K562 (cell line): Measurements from ENCODE around the gene TPK1. TPM values are rescaled to one million over a fixed set of nuclear protein-coding genes. Genes with fewer than 3 reads are reported as not detected.
A peak's percentile ranks its signal among the peaks of the same experiment; 100 is the strongest.

Source experiments
- ATAC-seq: fragments of 200-7000 bp; cut with Tn5 transposase; 3 replicates; pipeline ENCODE4 v1.9.1; 2020; ENCODE audit warnings: moderate library complexity
- BruUV-seq: library from RNA; stranded (reverse); fragments of 400-500 nt; replicated peaks from 2 replicates; lab custom pipeline; 2021; lab: Mats Ljungman, UMichigan
- CTCF ChIA-PET: fragments of 300-600 bp; formaldehyde crosslinking; extraction: SDS; loops from one replicate; lab custom pipeline; 2021; ENCODE audit warnings: low intra/inter-chr PET ratio; lab: Yijun Ruan, JAX
- POLR2A ChIA-PET: fragments of 300-600, 350-650 bp; sonication (Branson Sonifier 250); formaldehyde crosslinking; extraction: SDS; loops from one replicate; lab custom pipeline; 2021; ENCODE audit warnings: antibody characterized with exemption, inconsistent platforms; lab: Yijun Ruan, JAX
- DNase-seq, 4 experiments: peaks; one replicate each; pipeline versions ENCODE4 v3.0.0 to v3.0.0-alpha.2; 2011 to 2018; ENCODE audit warnings: low spot score in 3 of 4, mixed read lengths in 3 of 4; ENCODE audit errors: extremely low read depth in 1 of 4
- FAIRE-seq: peaks from 2 replicates; lab custom pipeline; 2011; peaks lifted over from hg19 to GRCh38; lab: Jason Lieb, UNC
- H2AFZ ChIP-seq: 2 replicates; pipeline ENCODE4 v1.6.0; 2011; ENCODE audit warnings: low read depth, low read length, control low read depth, inconsistent platforms
- H3K27ac ChIP-seq: fragments of 200-600 bp; 3 replicates; pipeline ENCODE4 v1.8.0; 2011; ENCODE audit warnings: low read depth, mild to moderate bottlenecking, control low read depth, inconsistent platforms, low read length, moderate library complexity, mixed read lengths; ENCODE audit errors: extremely low read depth
- H3K27me3 ChIP-seq, 2 experiments: fragments of 300-600 bp in 1 of 2; 2 replicates in 1 of 2; 3 replicates in 1 of 2; pipeline versions ENCODE4 v1.6.0 to v1.8.0; 2011; ENCODE audit warnings: inconsistent platforms in 2 of 2, low read length in 2 of 2, mild to moderate bottlenecking in 1 of 2, mixed read lengths in 1 of 2, moderate library complexity in 1 of 2; ENCODE audit not compliant: control insufficient read depth in 2 of 2, insufficient read depth in 2 of 2
- H3K36me3 ChIP-seq: fragments of 300-600 bp; 3 replicates; pipeline ENCODE4 v1.8.0; 2011; ENCODE audit warnings: mild to moderate bottlenecking, low read length, inconsistent platforms; ENCODE audit not compliant: control insufficient read depth, insufficient read depth
- H3K4me1 ChIP-seq, 2 experiments: fragments of 200-600 bp in 1 of 2; replicated peaks in 1 of 2; 2 replicates in 1 of 2; 3 replicates in 1 of 2; pipeline versions ENCODE4 v1.5.1 to v1.8.0; 2011; ENCODE audit warnings: inconsistent platforms in 2 of 2, low read length in 2 of 2, mild to moderate bottlenecking in 1 of 2, mixed read lengths in 1 of 2, moderate library complexity in 1 of 2; ENCODE audit not compliant: control insufficient read depth in 2 of 2, insufficient read depth in 2 of 2
- H3K4me2 ChIP-seq: 2 replicates; pipeline ENCODE4 v1.6.1; 2011; ENCODE audit warnings: low read length, control low read depth, inconsistent platforms, mixed read lengths; ENCODE audit not compliant: insufficient read depth
- H3K4me3 ChIP-seq: fragments of 200-600 bp; sonication (generic), shearing (Covaris generic); 2 replicates; pipeline ENCODE4 v1.5.1; 2016; ENCODE audit warnings: control low read depth, inconsistent platforms
- H3K79me2 ChIP-seq: fragments of 200-600 bp; 3 replicates; pipeline ENCODE4 v1.8.0; 2011; ENCODE audit warnings: low read length, inconsistent platforms; ENCODE audit not compliant: control insufficient read depth, insufficient read depth
- H3K9ac ChIP-seq, 2 experiments: 2 replicates each; pipeline versions ENCODE4 v1.6.0 to v1.6.1; 2011; ENCODE audit warnings: low read depth in 2 of 2, low read length in 2 of 2, control low read depth in 1 of 2, inconsistent platforms in 1 of 2, mild to moderate bottlenecking in 1 of 2, mixed read lengths in 1 of 2; ENCODE audit not compliant: insufficient read depth in 1 of 2
- H3K9me1 ChIP-seq: one replicate; pipeline ENCODE4 v1.6.0; 2011; ENCODE audit warnings: inconsistent platforms, mild to moderate bottlenecking, low read length, moderate library complexity; ENCODE audit not compliant: control insufficient read depth, insufficient read depth
- H3K9me3 ChIP-seq: replicated peaks from 2 replicates; pipeline ENCODE4 v1.5.1; 2011; ENCODE audit warnings: low read depth, low read length, inconsistent platforms; ENCODE audit not compliant: control insufficient read depth, insufficient read depth
- H4K20me1 ChIP-seq: replicated peaks from 2 replicates; pipeline ENCODE4 v1.6.1; 2011; ENCODE audit warnings: low read length, inconsistent platforms, mixed read lengths; ENCODE audit not compliant: control insufficient read depth, insufficient read depth
- BDP1 ChIP-seq: IDR thresholded peaks from 3 replicates; pipeline ENCODE4 v1.6.1; 2011; ENCODE audit not compliant: insufficient read length, insufficient read depth
- E4F1 ChIP-seq: fragments of 250-450 bp; sonication (Bioruptor Pico); IDR thresholded peaks from 2 replicates; pipeline ENCODE4 v1.5.0; 2021; ENCODE audit warnings: mild to moderate bottlenecking, borderline replicate concordance
- HOXB6 ChIP-seq: fragments of 250-450 bp; sonication (Bioruptor Pico); IDR thresholded peaks from 2 replicates; pipeline ENCODE4 v1.5.1; 2022; ENCODE audit warnings: mild to moderate bottlenecking, borderline replicate concordance
- KAT8 ChIP-seq: fragments of 450-650 bp; IDR thresholded peaks from 2 replicates; pipeline ENCODE4 v1.6.1; 2016; ENCODE audit warnings: low read depth, mild to moderate bottlenecking
- KLF1 ChIP-seq: fragments of 450-650 bp; IDR thresholded peaks from 2 replicates; pipeline ENCODE4 v1.6.1; 2016; ENCODE audit warnings: missing genetic modification characterization, missing compliant biosample characterization
- L3MBTL2 ChIP-seq: fragments of 450-650 bp; IDR thresholded peaks from 2 replicates; pipeline ENCODE4 v1.6.1; 2016; ENCODE audit warnings: mild to moderate bottlenecking, moderate library complexity
- RB1 ChIP-seq: fragments of 450-650 bp; IDR thresholded peaks from 2 replicates; pipeline ENCODE4 v1.6.1; 2017; ENCODE audit warnings: low read depth, mild to moderate bottlenecking
- RUNX1 ChIP-seq: sonication (generic); IDR thresholded peaks from 2 replicates; pipeline ENCODE4 v1.6.1; 2016; ENCODE audit warnings: antibody characterized with exemption, low read depth
- ZNF224 ChIP-seq: sonication (generic); formaldehyde crosslinking; IDR thresholded peaks from 2 replicates; pipeline ENCODE4 v1.8.0; 2022; ENCODE audit warnings: mild to moderate bottlenecking, missing genetic modification reagents
- ZNF445 ChIP-seq: fragments of 250-450 bp; sonication (Bioruptor Pico); IDR thresholded peaks from 2 replicates; pipeline ENCODE4 v1.4.0; 2020; ENCODE audit warnings: low read depth, mild to moderate bottlenecking, moderate library complexity
- WGBS: fragments of 100-300 bp; shearing (Covaris generic); methylation state at CpG from one replicate; pipeline ENCODE4 v1.1.6; 2016; ENCODE audit warnings: low coverage, mixed read lengths; ENCODE audit not compliant: insufficient coverage; ENCODE audit errors: missing lambda C conversion rate; 5-methylcytosine and 5-hydroxymethylcytosine counted together
- in situ Hi-C: fragments of 300-500 bp; cut with MboI; formaldehyde crosslinking; loops from 4 replicates; pipeline ENCODE4 v1.15.0; 2018; ENCODE audit warnings: inconsistent platforms, mixed read lengths
- intact Hi-C: fragments of 100-400 bp; cut with micrococcal nuclease; formaldehyde crosslinking; loops from 2 replicates; pipeline ENCODE4 v1.14.2; 2022
- polyA plus RNA-seq, 8 experiments: library from polyadenylated mRNA; depleted of rRNA in 4 of 8; stranded (reverse) in 5 of 8; unstranded in 3 of 8; fragments of >200 nt; fragmentation: Nextera tagmentation in 2 of 8; fragmentation: Illumina TruSeq in 1 of 8; extraction: Ambion mirVana in 2 of 8; extraction: Trizol in 1 of 8; gene quantifications; 2 replicates each; pipeline versions ENCODE4 v1.2.1 to v1.2.3, GENCODE V29; 2011 to 2014; ENCODE audit warnings: inconsistent platforms in 1 of 8, missing spikeins in 1 of 8
- total RNA-seq, 7 experiments: library from RNA; depleted of rRNA in 6 of 7; stranded (reverse); fragments of >200 nt in 6 of 7; fragmentation: Illumina TruSeq in 2 of 7; extraction: Trizol in 2 of 7; gene quantifications; 2 replicates each; pipeline versions ENCODE4 v1.2.1 to v1.2.3, GENCODE V29; 2011 to 2021; ENCODE audit warnings: low replicate concordance in 1 of 7

The TPK1 gene
- total and polyA plus RNA-seq, 9 of the 15 experiments (the other 6 are each of a cell fraction or from before 2014, with no cell fraction given): 5.1 to 16.2 (median 9.2) TPM

GRCh38 chr7:144762853-144763252 is 73.0 kb downstream of the TPK1 start:
- Histone ChIP-seq H3K9me1 (no peaks in the 10 kb centered on the region), H3K79me2 (no peaks in the 10 kb centered on the region), H3K4me3 (no peak overlapping the region), H3K36me3 (no peaks in the 10 kb centered on the region), H2AFZ (no peak overlapping the region), H3K27me3 (no peaks in the 10 kb centered on the region), H3K27ac (no peak overlapping the region), H3K9me3 (no peaks in the 10 kb centered on the region), H3K9ac (no peak overlapping the region), H3K4me2 (no peak overlapping the region), H3K4me1 (no peaks in the 10 kb centered on the region), H4K20me1 (no peaks in the 10 kb centered on the region)
- DNase-seq: no peak
- intact Hi-C loops (no loop called here), in situ Hi-C loops (no loop called here)
- TF ChIP-seq BDP1 (no peak), RB1 (no peak), ZNF445 (CRISPR knock-in tag) (no peak), L3MBTL2 (no peak), ZNF224 (CRISPR knock-in tag) (no peak), RUNX1 (no peak)
- BruUV-seq: no TSS peak
- ChIA-PET POLR2A (no interaction called here), CTCF (no interaction called here)
- WGBS: 0% methylated on average over 1 of the region's 1 CpG
- ATAC-seq: no peak
- no peak for FAIRE-seq

DNA sequence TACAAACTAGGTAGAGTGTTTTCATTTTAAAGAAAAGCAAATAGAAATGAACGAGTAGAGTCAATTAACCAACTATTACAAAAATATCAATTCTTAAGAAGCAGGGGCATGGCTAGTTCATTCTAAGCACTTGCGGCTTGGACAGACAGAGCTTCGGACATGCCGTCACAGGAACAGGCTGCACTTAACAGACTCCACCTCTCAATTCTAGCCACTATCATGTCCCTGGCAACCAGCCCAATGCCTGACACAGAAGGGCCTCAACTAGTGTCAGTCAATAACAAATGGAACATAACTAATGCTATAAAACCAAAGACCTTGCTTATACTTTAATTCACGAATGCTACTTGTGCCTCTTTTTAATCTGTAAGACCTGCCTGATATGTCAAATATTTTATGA is 74.4 kb downstream of the TPK1 start:
- Histone ChIP-seq H4K20me1 (no peaks in the 10 kb centered on the region), H2AFZ (no peak overlapping the region), H3K9ac (no peak overlapping the region), H3K9me3 (no peaks in the 10 kb centered on the region; the same call in 1 of the 2 replicates), H3K79me2 (no peaks in the 10 kb centered on the region), H3K9me1 (no peaks in the 10 kb centered on the region), H3K4me3 (no peak overlapping the region), H3K27ac (no peak overlapping the region), H3K36me3 (no peaks in the 10 kb centered on the region), H3K4me1 (no peaks in the 10 kb centered on the region), H3K4me2 (no peak overlapping the region), H3K27me3 (no peaks in the 10 kb centered on the region)
- peak in 1 of 4 experiments; percentile 3 for DNase-seq
- 4% methylated on average over 5 of the region's 5 CpGs for WGBS
- intact Hi-C loops (no loop called here), in situ Hi-C loops (no loop called here)
- CTCF ChIA-PET: no interaction called here
- POLR2A ChIA-PET: no interaction called here
- ATAC-seq: no peak
- FAIRE-seq: no peak
- TF ChIP-seq HOXB6 (CRISPR knock-in tag) (no peak), KLF1 (tag) (no peak), KAT8 (no peak), E4F1 (CRISPR knock-in tag) (no peak)
- BruUV-seq: no TSS peak
